Measurements from ENCODE around the gene ABAT. TPM values are rescaled to one million over a fixed set of nuclear protein-coding genes. Genes with fewer than 3 reads are reported as not detected.

The ABAT gene
- total RNA-seq, 2 experiments from 2014 or later: 2.0 to 6.7 TPM

DNA sequence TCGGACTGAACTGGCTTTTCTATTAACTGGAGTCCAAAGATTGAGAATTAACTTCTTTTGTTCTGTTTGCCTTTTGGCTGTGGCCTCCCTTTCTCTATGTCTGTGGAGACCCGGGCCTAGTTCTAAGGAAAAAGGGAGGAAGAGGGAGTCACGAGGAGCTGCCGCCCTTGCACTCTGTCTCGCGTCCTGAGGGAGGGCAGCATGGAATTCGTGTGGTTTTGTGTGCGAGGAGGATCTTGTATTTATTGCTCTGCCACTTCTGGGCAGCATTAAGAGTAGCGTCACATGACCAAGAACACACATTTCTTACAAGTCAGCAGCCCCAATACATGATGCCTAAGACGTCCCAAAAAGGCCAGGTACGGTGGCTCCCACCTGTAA is 29.3 kb upstream of the ABAT start:
- no peak overlapping the region for H2AFZ ChIP-seq (ENCODE audit: low read length)
- H4K20me1 ChIP-seq (ENCODE audit: insufficient read depth, low read length): no peaks in the 10 kb centered on the region
- H3K4me2 ChIP-seq (ENCODE audit: low read length): no peak overlapping the region
- intact Hi-C loops (cut with micrococcal nuclease; ENCODE audit: unreplicated experiment): no loop called here
- TF ChIP-seq EZH2phosphoT487 (IDR thresholded peaks at IDR 0.05; ENCODE audit: borderline replicate concordance, low read depth, low read length): no peak
- TF ChIP-seq, protein P1, sequence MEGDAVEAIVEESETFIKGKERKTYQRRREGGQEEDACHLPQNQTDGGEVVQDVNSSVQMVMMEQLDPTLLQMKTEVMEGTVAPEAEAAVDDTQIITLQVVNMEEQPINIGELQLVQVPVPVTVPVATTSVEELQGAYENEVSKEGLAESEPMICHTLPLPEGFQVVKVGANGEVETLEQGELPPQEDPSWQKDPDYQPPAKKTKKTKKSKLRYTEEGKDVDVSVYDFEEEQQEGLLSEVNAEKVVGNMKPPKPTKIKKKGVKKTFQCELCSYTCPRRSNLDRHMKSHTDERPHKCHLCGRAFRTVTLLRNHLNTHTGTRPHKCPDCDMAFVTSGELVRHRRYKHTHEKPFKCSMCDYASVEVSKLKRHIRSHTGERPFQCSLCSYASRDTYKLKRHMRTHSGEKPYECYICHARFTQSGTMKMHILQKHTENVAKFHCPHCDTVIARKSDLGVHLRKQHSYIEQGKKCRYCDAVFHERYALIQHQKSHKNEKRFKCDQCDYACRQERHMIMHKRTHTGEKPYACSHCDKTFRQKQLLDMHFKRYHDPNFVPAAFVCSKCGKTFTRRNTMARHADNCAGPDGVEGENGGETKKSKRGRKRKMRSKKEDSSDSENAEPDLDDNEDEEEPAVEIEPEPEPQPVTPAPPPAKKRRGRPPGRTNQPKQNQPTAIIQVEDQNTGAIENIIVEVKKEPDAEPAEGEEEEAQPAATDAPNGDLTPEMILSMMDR (conservative IDR thresholded peaks at IDR 0.05; ENCODE audit: low read length): no peak
- no peaks in the 10 kb centered on the region for H3K4me1 ChIP-seq (ENCODE audit: insufficient read depth, low read length, poor library complexity, severe bottlenecking)
- no peak overlapping the region for H3K27ac ChIP-seq (ENCODE audit: low read depth, low read length, poor library complexity, severe bottlenecking)
- POLR2A ChIA-PET: interaction anchor here (0.5 kb wide), 1 partner anchor 16 kb away, joined by 3 read pairs; no protein-coding TSS in a partner anchor
- H3K4me3 ChIP-seq (ENCODE audit: low read depth, low read length, poor library complexity, severe bottlenecking): no peak overlapping the region
- H3K79me2 ChIP-seq (ENCODE audit: insufficient read depth, low read depth, low read length): no peaks in the 10 kb centered on the region
- no peaks in the 10 kb centered on the region for H3K9me2 ChIP-seq (ENCODE audit: insufficient read depth, low read length)
- DNase-seq (ENCODE audit: low spot score): no peak
- CTCF ChIA-PET (ENCODE audit: unreplicated experiment): no interaction called here
- no peaks in the 10 kb centered on the region for H3K9me3 ChIP-seq (ENCODE audit: low read length)
- no TSS peak for BruUV-seq (replicated peaks)
- peaks cover 73% of the 10 kb centered on the region for H3K36me3 ChIP-seq (ENCODE audit: insufficient read depth, low read length)

DNA sequence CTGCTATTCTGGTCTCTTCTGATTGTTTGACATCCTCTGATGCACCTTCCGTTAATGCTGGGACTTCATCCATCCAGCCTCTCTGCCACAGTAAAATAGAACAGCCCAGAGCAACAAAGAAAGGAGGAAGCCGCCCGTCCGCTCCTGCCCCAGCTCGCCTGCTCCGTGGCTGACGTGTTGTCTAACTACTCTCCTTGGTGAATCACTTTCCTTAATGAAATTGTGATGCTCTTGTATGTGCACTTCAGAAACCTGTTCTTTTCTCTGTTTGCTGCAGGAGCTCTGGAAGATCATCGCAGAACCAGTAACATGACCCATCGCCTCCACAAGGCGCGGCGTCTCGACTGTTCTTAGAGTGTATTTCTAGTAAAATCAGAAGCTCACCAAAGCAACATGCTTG is 28.6 kb upstream of the ABAT start:
- Histone ChIP-seq H4K20me1 (ENCODE audit: insufficient read depth, low read length) (no peaks in the 10 kb centered on the region), H2AFZ (ENCODE audit: low read length) (no peak overlapping the region), H3K36me3 (ENCODE audit: insufficient read depth, low read length) (peaks cover 73% of the 10 kb centered on the region), H3K9me2 (ENCODE audit: insufficient read depth, low read length) (no peaks in the 10 kb centered on the region), H3K9me3 (ENCODE audit: low read length) (no peaks in the 10 kb centered on the region), H3K4me2 (ENCODE audit: low read length) (no peak overlapping the region), H3K27ac (ENCODE audit: low read depth, low read length, poor library complexity, severe bottlenecking) (no peak overlapping the region), H3K79me2 (ENCODE audit: insufficient read depth, low read depth, low read length) (no peaks in the 10 kb centered on the region), H3K4me1 (ENCODE audit: insufficient read depth, low read length, poor library complexity, severe bottlenecking) (no peaks in the 10 kb centered on the region), H3K4me3 (ENCODE audit: low read depth, low read length, poor library complexity, severe bottlenecking) (no peak overlapping the region)
- TF ChIP-seq EZH2phosphoT487 (IDR thresholded peaks at IDR 0.05; ENCODE audit: borderline replicate concordance, low read depth, low read length): no peak
- TF ChIP-seq, protein P1 (conservative IDR thresholded peaks at IDR 0.05; ENCODE audit: low read length): no peak
- BruUV-seq (replicated peaks): no TSS peak
- ChIA-PET CTCF (ENCODE audit: unreplicated experiment) (no interaction called here), POLR2A (no interaction called here)
- intact Hi-C loops (cut with micrococcal nuclease; ENCODE audit: unreplicated experiment): no loop called here
- DNase-seq (ENCODE audit: low spot score): no peak

DNA sequence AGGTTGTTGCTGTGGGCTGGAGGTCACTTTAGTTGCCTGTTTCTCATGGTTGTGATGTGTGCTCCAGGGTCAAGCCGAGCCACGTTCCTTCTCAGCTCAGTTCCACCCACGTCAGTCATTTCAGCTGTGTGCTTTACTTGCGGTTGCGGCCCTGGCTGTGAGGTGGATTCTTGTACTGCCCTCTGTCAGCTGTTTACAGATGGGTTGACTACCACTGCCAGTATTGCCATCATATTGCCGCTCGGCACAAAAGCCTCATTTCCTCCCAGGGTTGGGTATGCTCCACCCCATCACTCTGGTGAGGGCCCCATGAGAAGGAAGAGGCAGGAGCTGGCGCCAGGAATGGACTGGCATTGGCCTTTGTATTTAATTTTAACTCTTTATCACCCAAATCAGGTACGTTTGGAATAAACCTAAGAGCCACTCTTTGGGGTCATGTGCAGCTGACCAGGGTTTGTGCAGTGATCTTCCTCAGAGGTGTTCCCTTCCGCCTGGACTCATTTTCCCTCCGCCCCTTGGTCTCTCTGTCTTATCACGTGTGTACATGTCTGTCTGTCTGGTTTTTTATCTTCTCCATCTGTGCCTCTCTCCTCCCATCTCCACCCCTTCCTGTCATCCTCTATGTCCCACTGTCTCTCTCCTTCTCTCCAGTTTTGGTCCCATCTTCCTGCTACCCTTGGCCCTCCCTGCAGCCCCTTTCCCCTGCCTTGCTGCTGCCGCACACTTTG is 27.9 kb upstream of the ABAT start:
- ChIA-PET CTCF (ENCODE audit: unreplicated experiment) (no interaction called here), POLR2A (no interaction called here)
- Histone ChIP-seq H3K9me2 (ENCODE audit: insufficient read depth, low read length) (no peaks in the 10 kb centered on the region), H3K27ac (ENCODE audit: low read depth, low read length, poor library complexity, severe bottlenecking) (no peak overlapping the region), H3K4me3 (ENCODE audit: low read depth, low read length, poor library complexity, severe bottlenecking) (no peak overlapping the region), H2AFZ (ENCODE audit: low read length) (no peak overlapping the region), H4K20me1 (ENCODE audit: insufficient read depth, low read length) (no peaks in the 10 kb centered on the region), H3K79me2 (ENCODE audit: insufficient read depth, low read depth, low read length) (no peaks in the 10 kb centered on the region), H3K4me2 (ENCODE audit: low read length) (no peak overlapping the region), H3K9me3 (ENCODE audit: low read length) (no peaks in the 10 kb centered on the region), H3K36me3 (ENCODE audit: insufficient read depth, low read length) (peaks cover 67% of the 10 kb centered on the region), H3K4me1 (ENCODE audit: insufficient read depth, low read length, poor library complexity, severe bottlenecking) (no peaks in the 10 kb centered on the region)
- DNase-seq (ENCODE audit: low spot score): no peak
- TF ChIP-seq, protein P1 (conservative IDR thresholded peaks at IDR 0.05; ENCODE audit: low read length): no peak
- no peak for TF ChIP-seq EZH2phosphoT487 (IDR thresholded peaks at IDR 0.05; ENCODE audit: borderline replicate concordance, low read depth, low read length)
- no TSS peak for BruUV-seq (replicated peaks)
- intact Hi-C loops (cut with micrococcal nuclease; ENCODE audit: unreplicated experiment): no loop called here

All from OCI-LY7 (cell line).